Testis (tissue), 2 donors: ENCODE data around the gene NAPB.

Experiments used
- CTCF ChIP-seq, 3 experiments: fragments of 450-650 bp in 2 of 3; fragments of 200-600 bp in 1 of 3; sonication (generic) in 1 of 3; IDR thresholded peaks; one replicate each; pipeline ENCODE4 v1.5.1; 2016 to 2019; ENCODE audit warnings: antibody characterized with exemption in 3 of 3, mild to moderate bottlenecking in 2 of 3, moderate library complexity in 1 of 3
- POLR2A ChIP-seq: fragments of 450-650 bp; IDR thresholded peaks from one replicate; pipeline ENCODE4 v1.6.1; 2017; ENCODE audit warnings: antibody characterized with exemption, mild to moderate bottlenecking, moderate library complexity

GRCh38 chr20:23356203-23356602 is 65.1 kb downstream of the NAPB start:
- no peak for TF ChIP-seq CTCF (IDR thresholded peaks at IDR 0.05)
- no peak for TF ChIP-seq POLR2A
